Measurements from ENCODE around the gene CSF1. TPM values are rescaled to one million over a fixed set of nuclear protein-coding genes. Genes with fewer than 3 reads are reported as not detected.

The CSF1 gene
- total and polyA plus RNA-seq, 2 of the 13 experiments (the other 11 are each of a cell fraction or from before 2014, with no cell fraction given): 4.6 to 13.3 TPM

GRCh38 chr1:109947582-109948284 is 37.1 kb downstream of the CSF1 start (continued):
- TF ChIP-seq TEAD3 (CRISPR knock-in tag; optimal IDR thresholded peaks at IDR 0.05; ENCODE audit: borderline replicate concordance) (peak; percentile 64), RFX5 (IDR thresholded peaks at IDR 0.05; ENCODE audit: low read depth, low read length) (no peak), ATM (IDR thresholded peaks at IDR 0.05; ENCODE audit: borderline replicate concordance) (no peak), ZBTB40 (IDR thresholded peaks at IDR 0.05) (no peak), ZBTB40 (CRISPR knock-in tag; IDR thresholded peaks at IDR 0.05) (0 out of 2 replicates have a peak, but pooled peaks have one; percentile 45), ZNF34 (CRISPR knock-in tag; IDR thresholded peaks at IDR 0.05; ENCODE audit: borderline replicate concordance) (no peak), AHDC1 (CRISPR knock-in tag; IDR thresholded peaks at IDR 0.05; ENCODE audit: borderline replicate concordance) (0 out of 2 replicates have a peak, but pooled peaks have one; percentile 21), MIXL1 (CRISPR knock-in tag; IDR thresholded peaks at IDR 0.05) (0 out of 2 replicates have a peak, but pooled peaks have one; percentile 21), ELF3 (CRISPR knock-in tag; IDR thresholded peaks at IDR 0.05) (peak; percentile 73; the same call in 1 of the 2 replicates), MAX (IDR thresholded peaks at IDR 0.05) (0 out of 2 replicates have a peak, but pooled peaks have one; percentile 44), SOX6 (IDR thresholded peaks at IDR 0.05) (no peak), SOX6 (CRISPR knock-in tag; IDR thresholded peaks at IDR 0.05) (peak; percentile 6; the same call in 1 of the 2 replicates), ZFY (CRISPR knock-in tag; IDR thresholded peaks at IDR 0.05) (0 out of 2 replicates have a peak, but pooled peaks have one; percentile 20), YEATS4 (CRISPR knock-in tag; IDR thresholded peaks at IDR 0.05; ENCODE audit: borderline replicate concordance) (no peak), SALL1 (CRISPR knock-in tag; IDR thresholded peaks at IDR 0.05) (peak; percentile 70), MED1 (CRISPR knock-in tag; IDR thresholded peaks at IDR 0.05) (0 out of 2 replicates have a peak, but pooled peaks have one; percentile 34)

Data from HepG2 (cell line).